ENCODE results near the gene MAP7D1.
A peak's percentile ranks its signal among the peaks of the same experiment; 100 is the strongest.

The MAP7D1 gene

GRCh38 chr1:36128126-36128904 lies 27.6 kb upstream of the MAP7D1 start:
- DNase-seq: no peak

- DNase-seq: no peak
Measured at GRCh38 chr1:36128905-36129206, 27.1 kb upstream of the MAP7D1 start.

GRCh38 chr1:36132029-36132428 lies 23.9 kb upstream of the MAP7D1 start:
- no peak for DNase-seq

GRCh38 chr1:36133484-36133883 lies 22.5 kb upstream of the MAP7D1 start:
- no peak for DNase-seq

- DNase-seq: no peak
Measured at GRCh38 chr1:36134031-36134430, 21.9 kb upstream of the MAP7D1 start.

- no peak for DNase-seq
Measured at GRCh38 chr1:36134505-36135329, 21.2 kb upstream of the MAP7D1 start.

GRCh38 chr1:36135330-36135667 lies 20.7 kb upstream of the MAP7D1 start:
- DNase-seq: no peak

GRCh38 chr1:36135796-36136195 lies 20.2 kb upstream of the MAP7D1 start:
- DNase-seq: no peak

- no peak for DNase-seq
Measured at GRCh38 chr1:36136535-36136934, 19.4 kb upstream of the MAP7D1 start.

GRCh38 chr1:36137226-36137625 lies 18.7 kb upstream of the MAP7D1 start:
- no peak for DNase-seq

GRCh38 chr1:36137776-36138175 lies 18.2 kb upstream of the MAP7D1 start:
- no peak for DNase-seq

GRCh38 chr1:36139521-36139920 lies 16.4 kb upstream of the MAP7D1 start:
- DNase-seq: no peak

- no peak for DNase-seq
Measured at GRCh38 chr1:36142121-36142520, 13.8 kb upstream of the MAP7D1 start.

- no peak for DNase-seq
Measured at GRCh38 chr1:36143424-36143823, 12.5 kb upstream of the MAP7D1 start.

GRCh38 chr1:36144413-36144812 lies 11.5 kb upstream of the MAP7D1 start:
- DNase-seq: no peak

- no peak for DNase-seq
Measured at GRCh38 chr1:36148821-36149236, 7.1 kb upstream of the MAP7D1 start.

GRCh38 chr1:36149237-36149972 lies 6.6 kb upstream of the MAP7D1 start, which contains the start of gene TRAPPC3:
Gene TRAPPC3, minus strand, starts transcription at chr1:36149486. Its CDS starts 108 bp downstream, at chr1:36149378.
- DNase-seq: peak; percentile 97

- no peak for DNase-seq
Measured at GRCh38 chr1:36149973-36150295, 6.0 kb upstream of the MAP7D1 start.

- no peak for DNase-seq
Measured at GRCh38 chr1:36150296-36151133, 5.4 kb upstream of the MAP7D1 start.

- DNase-seq: no peak
Measured at GRCh38 chr1:36151134-36151844, 4.7 kb upstream of the MAP7D1 start.

- DNase-seq: no peak
Measured at GRCh38 chr1:36151845-36152203, 4.1 kb upstream of the MAP7D1 start.

GRCh38 chr1:36153476-36153875 lies 2.5 kb upstream of the MAP7D1 start:
- no peak for DNase-seq

All from SIG-M5 (cell line).